ENCODE data around the gene OIP5.
A peak's percentile ranks its signal among the peaks of the same experiment; 100 is the strongest.
"Not testable (repeated sequence)": the region's sequence is repeated elsewhere in the genome, so short reads cannot be mapped to it uniquely, and the experiment has no call there.

Gene OIP5

DNA sequence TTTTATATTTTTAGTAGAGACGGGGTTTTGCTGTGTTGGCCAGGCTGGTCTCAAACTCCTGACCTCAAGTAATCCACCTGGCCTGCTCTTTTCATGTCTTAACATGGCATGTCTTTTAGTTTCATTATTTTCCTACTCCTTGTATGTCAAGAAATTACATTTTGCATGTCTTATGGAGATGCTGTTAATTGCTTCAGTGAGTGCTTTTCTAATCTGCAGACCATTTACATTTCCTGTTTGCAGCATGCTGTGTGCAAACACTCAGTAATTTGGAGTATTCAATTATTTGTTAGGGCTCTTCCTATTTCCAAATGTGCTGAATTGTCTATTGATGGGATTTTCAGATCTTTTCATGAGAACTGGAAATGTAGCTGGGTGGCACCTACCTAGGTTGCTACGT is 31.3 kb downstream of the OIP5 start:
- DNase-seq = not testable (repeated sequence)

DNA sequence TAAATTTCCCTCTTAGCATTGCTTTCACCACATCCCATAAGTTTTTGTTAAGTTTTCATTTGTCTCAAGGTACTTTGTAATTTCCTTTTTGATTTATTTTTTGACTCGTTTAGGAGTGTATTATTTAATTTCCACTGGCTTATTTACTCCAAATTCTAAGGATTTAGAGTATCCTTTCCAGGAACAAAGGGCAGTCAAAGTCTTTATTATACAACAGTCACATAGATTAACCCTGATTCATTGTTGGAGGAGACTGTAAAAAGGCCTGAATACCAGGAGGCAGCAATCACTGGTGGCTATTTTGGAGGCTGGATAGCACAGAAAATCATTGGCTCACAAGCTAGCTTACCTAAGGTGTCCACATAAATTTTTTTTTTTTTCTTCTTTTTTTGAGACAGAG is 39.9 kb downstream of the OIP5 start:
- DNase-seq = no peak

DNA sequence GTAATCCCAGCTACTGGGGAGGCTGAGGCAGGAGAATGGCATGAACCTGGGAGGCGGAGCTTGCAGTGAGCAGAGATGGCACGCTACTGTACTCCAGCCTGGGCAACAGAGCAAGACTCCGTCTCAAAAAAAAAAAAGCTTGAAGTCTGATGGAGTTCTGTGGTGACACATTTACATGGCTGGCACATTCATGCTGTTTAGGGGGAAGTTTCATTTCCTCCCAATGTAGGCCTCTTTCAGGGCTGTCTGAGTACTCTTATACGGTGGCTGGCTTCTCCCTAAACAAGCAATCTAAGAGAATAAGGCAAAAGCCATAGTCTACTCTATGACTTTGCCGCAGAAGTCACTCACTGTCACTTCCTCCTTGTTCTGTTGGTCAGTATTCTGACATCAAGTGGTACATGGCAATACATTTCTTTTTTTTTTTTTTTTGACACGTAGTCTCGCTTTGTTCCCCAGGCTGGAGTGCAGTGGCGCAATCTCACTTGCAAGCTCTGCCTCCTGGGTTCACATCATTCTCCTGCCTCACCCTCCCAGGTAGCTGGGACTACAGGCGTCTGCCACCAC is 41.2 kb downstream of the OIP5 start:
- DNase-seq = no peak

DNA sequence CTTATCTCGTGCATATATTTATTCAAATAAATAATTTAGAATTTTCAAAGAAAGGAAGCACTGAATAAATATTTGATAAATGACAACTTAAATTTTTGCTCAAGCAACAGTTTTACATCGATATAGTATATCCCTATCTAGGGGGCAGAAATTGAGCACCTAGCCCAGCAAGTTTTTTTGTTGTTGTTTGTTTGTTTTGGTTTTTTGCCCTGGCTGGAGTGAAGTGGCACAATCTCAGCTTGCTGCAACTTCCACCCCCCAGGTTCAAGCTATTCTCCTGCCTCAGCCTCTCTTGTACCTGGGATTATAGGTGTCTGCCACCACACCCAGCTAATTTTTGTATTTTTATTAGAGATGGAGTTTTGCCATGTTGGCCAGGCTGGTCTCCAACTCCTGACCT is 42.4 kb downstream of the OIP5 start:
- DNase-seq = no peak

DNA sequence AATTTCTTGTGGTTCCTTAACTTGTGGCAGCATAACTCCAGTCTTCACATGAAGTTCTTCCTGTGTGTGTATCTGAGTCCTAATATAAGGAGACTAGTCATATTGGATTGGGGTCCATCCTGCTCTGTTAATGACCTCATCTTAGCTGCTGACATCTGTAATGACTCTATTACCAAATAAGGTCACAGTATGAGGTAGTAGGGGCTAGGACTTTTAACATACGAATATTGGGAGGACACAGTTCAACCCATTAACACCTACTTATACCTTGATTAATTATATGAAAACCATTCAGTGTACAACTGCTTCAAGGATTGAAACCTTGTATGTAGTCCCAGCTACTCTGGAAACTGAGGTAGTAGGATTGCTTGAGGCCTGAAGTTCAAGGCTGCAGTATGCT is 43.9 kb downstream of the OIP5 start:
- DNase-seq = no peak

DNA sequence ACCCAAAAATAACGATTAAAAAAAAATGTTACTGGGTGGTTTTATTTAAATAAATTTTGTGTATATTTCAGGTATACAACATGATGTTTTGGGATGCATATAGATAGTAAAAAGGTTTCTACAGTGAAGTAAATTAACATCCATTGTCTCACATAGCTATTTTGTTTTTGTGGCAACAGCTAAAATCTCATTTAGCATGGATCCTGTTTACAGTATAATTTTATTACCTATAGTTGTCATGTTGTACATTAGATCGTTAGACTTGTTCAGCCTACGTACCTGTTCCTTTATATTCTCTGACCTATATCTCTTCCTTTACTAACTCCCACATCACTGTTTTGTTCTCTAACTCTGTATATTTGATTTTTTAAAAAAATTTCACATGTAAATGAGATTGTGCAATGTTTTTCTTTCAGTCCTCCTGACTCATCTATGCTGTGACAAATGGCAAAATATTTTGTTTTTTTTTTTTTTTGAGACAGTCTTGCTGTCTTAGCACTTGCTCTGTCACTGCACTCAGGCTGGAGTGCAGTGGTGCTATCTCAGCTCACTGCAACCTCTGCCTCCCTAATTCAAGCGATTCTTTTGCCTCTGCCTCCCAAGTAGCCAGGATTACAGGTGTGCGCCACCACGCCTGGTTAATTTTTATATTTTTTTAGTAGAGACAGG is 45.6 kb downstream of the OIP5 start:
- no peak for DNase-seq

DNA sequence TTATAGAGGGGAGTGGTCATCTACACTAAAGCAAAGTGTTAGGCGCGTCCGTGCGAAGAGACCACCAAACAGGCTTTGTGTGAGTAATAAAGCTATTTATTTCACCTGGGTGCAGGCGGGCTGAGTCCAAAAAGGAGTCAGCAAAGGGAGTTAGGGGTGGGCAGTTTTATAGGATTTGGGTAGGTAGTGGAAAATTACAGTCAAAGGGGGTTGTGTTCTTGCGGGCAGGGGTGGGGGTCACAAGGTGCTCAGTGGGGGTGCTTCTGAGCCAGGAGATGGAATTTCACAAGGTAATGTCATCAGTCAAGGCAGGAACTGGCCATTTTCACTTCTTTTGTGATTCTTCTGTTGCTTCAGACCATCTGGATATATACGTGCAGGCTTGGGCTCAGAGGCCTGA is 47.1 kb downstream of the OIP5 start:
- peak; percentile 20 for DNase-seq

DNA sequence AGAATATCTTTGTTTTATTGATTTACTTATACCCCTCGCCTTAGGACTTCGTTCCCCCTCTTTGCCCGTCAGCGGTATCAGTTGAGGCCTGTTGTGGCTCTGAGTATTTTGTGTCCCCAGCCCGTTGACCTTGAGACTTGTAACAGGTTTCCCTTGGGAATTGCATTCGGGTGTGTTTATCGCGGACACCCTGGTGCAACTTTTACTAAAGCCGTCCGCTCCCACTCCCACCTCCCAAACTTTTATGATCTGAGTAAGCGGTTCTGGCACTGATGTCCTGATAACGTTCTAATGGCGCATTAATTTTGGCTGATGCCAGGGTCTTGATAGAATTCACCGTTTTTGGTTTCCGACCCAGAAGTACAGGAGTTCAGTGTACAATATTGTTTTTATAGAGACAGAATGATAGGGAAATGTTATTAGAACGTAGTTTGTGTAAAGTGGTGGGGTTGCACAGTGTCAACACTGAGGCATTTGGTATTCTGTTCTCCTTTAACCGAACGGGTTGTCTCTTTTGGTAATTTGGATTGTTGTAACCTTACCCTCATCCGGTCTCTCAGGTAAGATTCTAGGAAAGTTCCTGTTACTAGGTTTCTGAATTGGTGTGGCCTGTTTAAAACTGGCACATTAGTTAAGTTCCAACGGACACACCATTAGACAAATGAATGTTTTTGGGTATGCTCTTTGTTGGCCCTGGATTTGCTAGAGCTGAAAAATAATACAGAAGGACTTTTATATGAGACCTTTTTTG is 47.8 kb downstream of the OIP5 start:
- DNase-seq = peak; percentile 52

DNA sequence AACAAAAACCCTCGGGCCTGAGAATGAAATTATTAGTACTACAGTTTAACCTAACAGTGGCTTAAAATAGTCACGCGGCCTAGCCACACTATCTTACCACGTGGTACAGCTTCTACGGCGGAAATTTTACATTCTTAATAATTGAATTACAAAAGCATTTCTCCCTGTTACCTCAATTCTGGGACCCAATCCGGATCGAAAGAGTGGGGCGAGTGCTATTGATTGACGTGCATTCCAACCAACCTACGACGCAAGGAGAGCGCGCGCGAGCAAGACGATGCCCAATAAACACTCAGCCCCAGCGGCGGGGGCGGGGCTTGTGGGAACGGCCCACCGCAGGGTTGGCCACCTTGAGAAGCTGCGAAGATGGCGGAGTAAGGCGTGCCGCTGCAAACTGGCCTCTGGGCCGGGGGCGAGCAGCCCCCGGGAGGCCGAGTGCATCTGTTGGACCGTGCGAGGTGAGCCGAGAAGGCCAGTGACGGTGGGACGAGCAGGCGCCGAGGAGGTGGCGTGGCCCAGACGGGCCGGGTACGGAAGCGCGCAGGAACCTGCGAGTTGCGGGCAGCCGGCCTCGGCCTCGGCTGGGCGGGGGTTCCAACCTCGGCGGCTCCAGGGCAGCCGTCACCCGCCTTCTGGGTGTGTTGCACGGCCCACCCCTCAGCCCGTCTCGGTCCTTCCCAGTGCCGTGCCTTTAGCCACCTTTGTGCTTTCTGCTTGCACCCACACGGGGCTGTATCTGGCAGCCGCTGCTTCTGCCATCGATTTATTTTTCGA is 48.6 kb downstream of the OIP5 start:
- peak; percentile 99 for DNase-seq

DNA sequence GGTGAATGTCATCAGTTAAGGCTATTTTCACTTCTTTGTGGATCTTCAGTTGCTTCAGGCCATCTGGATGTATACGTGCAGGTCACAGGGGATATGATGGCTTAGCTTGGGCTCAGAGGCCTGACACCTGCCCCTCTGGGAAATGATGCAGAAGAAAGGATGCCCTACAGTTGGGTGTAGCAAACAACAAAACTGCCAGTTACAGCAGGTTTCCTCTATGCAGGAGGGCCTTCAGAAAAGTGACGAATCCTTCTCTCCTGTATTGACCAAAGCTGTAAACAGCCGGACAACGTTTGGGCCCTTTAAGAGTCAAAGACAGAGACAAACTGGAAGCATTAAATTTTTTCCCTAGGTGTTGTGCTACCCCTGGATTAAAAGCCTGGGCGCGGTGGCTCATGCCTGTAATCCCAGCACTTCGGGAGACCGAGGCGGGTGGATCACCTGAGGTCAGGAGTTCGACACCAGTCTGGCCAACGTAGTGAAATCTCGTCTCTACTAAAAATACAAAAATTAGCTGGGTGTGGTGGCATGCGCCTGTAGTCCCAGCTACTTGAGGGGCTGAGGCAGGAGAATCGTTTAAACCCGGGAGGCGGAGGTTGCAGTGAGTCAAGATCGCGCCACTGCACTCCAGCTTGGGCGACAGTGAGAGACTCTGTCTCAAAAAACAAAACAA is 49.3 kb downstream of the OIP5 start:
- not testable (repeated sequence) for DNase-seq

DNA sequence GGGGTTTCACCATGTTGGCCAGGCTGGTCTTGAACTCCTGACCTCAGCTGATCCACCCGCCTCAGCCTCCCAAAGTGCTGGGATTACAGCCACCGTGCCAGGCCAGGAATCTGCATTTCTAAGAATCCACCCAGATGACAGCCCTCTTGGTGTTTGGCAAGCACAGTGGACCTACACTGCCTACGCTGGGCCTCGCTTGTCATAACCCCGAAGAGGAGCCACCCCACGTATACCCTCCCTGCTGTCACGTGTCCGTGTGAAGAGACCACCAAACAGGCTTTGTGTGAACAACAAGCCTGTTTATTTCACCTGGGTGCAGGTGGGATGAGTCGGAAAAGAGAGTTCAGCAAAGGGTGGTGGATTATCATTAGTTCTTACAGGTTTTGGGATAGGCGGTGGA is 50.0 kb downstream of the OIP5 start:
- DNase-seq = not testable (repeated sequence)

DNA sequence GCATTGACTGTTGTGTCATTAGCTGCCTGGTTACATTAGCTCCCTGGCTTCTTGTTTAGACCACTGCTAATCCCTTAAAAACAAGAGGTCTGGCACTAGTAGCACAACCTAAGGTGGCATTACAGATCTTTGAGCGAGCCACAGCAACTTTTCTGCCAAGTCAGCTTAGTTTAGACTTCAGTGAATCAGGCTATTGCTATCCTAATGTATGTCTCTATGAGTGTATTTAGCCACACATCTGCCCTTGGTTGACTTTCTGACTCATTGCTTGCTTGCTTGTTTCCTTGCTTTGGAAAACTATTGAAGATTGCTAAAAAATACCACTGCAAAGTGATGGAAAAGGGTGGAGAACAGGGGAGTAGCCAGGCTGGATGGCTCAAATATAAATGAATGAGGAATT is 51.2 kb downstream of the OIP5 start:
- no peak for DNase-seq

DNA sequence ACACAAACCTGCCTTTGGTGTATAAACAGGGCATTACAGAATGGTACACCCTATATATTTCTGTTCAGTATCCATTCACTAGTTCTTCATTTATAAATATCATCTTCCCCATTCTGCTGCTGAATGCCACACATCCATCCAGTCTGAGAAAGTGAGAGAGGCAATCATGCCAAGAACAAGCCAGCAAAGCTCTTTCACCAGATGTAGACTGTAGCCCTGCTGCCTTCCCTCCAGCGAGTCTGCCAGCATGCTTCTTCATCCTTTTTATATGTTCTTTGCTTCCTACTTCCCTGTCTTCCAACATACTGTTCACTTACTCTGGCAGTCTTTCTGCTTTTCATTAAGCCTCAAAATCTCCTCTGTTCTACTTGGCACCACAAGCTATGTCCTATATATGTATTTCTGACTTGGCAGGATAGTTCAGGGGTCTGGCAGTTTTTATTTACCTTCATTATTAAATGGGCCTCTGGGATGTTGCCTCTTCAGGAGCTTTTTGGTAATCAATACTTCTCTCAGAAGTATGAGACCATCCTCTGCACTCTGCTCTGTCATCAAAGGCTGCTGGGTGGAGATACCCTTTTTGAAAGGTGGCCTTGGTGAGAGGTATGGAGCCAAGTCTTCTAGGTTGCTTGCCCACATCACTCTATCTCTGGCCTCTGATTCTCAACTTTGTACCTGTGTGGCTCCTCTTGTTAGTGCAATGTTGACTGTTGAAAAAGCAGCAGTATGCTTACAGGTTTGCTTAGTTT is 52.7 kb downstream of the OIP5 start:
- DNase-seq = no peak

DNA sequence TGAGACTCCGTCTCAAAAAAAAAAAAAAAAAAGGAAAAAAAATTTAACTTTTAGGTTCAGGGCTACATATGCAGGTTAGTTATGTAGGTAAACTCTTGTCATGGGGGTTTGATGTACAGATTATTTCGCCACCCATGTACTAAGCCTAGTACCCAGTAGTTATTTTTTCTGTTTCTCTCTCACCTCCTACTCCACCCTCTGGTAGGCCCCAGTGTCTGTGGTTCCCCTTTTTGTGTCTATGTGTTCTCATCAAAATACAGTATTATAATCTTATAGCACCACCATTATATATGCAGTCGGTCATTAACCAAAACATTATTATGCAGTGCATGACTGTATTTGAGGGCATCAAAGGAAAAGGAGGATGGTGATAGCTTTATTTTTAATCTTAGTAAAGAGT is 54.1 kb downstream of the OIP5 start:
- no peak for DNase-seq

DNA sequence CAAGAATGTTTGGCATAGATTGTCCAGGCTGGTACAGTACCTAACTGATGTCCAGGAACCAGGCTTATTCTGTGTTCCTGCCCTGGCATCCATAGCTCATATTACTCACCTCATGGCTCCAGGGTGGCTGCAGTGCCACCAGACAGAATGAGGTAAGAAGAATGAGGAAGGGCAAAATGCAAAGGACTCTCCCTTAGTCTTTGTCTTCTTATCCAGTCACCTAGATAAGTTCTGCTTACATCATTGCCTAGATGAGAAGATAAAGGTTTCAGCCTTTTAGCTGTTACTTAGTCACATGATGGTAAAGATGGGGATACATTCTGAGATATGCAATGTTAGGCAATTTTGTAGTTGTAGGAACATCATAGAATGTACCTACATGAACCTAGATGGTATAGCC is 55.6 kb downstream of the OIP5 start:
- no peak for DNase-seq

DNA sequence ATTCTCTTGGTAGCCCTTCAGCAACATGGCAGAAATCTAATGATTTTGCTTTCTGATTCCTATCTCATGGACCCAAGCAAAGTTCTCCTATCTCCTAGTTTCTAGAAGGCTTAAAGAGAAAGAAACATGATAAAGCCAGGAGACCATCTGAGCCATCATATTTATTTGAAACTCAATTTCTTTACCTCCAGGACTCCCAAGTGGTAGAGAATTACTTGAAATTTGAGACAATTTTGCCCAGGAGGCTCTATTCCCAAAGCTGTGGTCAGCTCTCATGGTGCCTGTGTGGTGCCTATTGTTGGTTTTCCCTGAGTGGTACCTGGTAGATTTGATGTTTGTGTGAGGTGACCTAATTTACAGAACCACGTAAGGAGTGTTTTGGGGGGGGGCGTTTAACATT is 62.5 kb downstream of the OIP5 start:
- no peak for DNase-seq

DNA sequence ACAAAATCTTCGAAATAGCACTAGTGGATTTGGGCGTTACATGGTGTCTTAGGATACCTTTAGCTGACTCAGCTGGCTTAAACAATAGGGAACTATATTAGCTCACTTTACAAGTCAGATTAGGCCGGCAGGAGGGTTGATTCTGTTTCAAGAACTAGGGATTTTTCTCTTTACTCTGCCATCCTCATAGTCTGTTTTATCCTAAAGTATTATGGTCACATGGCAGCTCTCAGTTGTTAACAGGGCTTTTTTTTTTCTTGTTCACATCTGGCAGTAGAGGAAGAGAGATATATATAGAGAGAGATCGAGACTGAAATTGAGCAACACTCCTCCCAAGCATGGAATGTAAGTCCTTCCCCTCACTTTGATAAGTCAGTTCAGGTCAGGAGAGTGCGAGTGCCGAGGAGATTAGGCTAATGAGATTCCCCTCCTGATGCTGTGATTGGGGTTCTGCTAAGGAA is 68.5 kb downstream of the OIP5 start:
- DNase-seq = no peak

DNA sequence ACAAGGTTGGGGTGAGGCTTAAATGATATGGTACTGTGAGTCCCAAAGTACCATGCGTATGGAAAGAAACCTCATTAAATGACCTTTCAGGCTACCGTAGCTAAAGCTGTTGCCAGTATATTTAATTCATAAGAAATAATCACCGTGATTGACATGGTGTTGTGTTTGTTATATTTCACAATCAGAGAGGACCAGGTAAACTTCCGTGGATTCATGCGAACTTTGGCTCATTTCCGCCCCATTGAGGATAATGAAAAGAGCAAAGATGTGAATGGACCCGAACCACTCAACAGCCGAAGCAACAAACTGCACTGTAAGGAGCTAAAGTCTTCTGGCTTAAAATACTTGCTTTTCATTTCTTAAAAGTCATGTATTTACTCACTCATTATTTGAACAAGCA is 69.8 kb downstream of the OIP5 start:
- no peak for DNase-seq

DNA sequence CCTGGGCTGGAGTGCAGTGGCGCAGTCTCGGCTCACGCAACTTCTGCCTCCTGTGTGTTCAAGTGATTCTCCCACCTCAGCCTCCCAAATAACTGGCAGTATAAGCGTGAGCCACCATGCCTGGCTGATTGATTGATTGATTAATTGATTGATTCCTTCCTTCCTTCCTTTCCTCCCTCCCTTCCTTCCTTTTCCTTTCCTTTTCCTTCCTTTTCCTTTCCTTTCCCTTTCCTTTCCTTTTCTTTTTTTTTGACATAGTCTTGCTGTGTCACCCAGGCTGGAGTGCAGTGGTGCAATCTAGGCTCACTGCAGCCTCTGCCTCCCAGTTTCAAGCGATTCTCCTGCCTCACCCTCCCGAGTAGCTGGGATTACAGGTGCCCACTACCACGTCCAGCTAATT is 71.5 kb downstream of the OIP5 start:
- not testable (repeated sequence) for DNase-seq

DNA sequence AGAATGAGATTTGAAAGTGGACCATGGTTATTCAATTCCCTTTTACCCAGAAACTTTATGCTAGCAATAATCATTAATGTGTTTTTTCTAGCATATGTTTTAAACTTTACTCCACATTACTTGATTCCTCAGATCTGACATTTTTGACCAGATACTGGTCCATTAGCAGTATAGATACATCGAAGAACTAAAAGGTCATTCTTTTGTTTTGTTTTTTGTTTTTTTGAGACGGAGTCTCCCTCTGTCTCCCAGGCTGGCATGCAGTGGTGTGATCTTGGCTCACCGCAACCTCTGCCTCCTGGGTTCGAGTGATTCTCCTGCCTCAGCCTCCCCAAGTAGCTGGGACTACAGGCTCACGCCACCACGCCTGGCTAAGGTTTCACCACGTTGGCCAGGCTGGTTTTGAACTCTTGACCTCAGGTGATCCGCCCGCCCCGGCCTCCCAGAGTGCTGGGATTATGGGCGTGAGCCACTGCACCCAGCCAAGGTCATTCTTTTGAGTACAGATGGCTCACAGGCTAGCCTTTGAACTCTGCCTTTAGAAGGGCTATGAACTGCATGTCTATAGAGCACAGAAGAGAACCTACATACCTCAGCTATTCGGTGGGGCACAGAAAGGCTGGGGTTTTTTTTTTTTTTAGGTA is 72.7 kb downstream of the OIP5 start:
- DNase-seq = no peak

Measured in activated CD4-positive, alpha-beta T cell treated with anti-CD3 and anti-CD28 coated beads, Interleukin-2, Interleukin-6, amounts not matched to agents 100 ng/mL and 50 ng/mL, durations not matched to agents 16 hours and 8 hours (primary cell).